HG03442 (cell line): ENCODE results near the gene JAZF1.

Experiments
- ATAC-seq: cut with Tn5 transposase; IDR thresholded peaks from one replicate; pipeline ENCODE4 v1.9.1; 2021; ENCODE audit warnings: mild to moderate bottlenecking, moderate library complexity; ENCODE audit not compliant: unreplicated experiment

The JAZF1 gene

DNA sequence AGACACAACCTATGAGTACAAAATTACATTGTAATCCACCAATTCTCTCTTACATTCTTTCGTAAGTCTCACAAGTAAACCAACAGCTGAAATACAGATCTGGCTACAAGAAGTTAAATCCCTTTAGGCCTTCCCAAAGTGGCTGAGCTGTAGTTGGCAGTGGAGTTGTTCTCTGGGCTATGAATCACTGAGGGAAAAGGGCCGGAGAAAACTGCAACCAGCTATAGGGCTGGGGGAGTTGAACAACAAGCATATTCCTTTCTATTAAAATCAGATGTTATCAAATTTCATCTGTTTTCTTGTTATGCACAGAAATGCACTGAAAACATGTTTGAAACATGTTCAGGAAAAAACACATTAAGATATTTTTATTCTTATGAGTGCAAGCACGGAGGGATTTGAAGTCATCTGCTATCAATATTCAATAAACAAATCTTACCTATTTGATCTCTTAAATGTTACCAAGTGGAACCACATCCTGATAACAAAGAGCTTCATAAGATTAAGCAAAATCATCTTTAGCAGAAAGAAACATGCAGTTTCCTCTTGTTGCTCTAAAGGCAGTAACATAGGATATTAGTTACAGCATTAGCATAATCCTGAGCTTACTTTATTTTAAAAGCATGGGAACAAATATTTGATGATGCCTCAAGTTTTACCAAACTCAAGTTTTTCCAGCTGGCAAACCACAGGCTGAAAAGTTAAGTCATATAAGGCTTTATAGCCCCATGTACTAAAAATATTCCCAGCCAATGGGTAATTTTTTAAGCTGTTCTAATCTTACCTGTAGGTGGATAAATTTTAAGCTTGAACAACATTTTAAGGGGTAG is 227.9 kb downstream of the JAZF1 start:
- ATAC-seq = no peak

- no peak for ATAC-seq
Measured at GRCh38 chr7:27950123-27950522, 230.5 kb downstream of the JAZF1 start.

DNA sequence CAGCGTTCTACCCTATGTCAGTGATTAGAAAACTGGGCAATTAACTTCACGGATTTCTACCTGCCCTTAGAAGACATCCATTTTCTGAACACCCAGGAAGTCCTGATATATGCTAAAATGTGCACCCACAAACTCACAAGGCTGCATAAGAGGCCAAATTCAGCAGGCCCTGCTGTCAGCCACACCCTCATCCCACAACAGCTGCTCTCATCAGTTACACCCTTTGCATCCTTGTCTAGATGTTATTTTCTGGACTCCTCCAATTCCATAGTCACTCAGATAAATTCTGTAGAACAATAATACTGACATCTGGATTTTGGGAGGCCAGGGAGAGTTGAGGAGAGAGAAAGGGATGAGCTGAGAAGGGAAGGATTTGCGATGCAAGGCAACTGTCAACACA is 231.7 kb downstream of the JAZF1 start:
- ATAC-seq = no peak

GRCh38 chr7:27947586-27948278 is 232.9 kb downstream of the JAZF1 start:
- no peak for ATAC-seq

- ATAC-seq = no peak
Measured at GRCh38 chr7:27946351-27946750, 234.2 kb downstream of the JAZF1 start.

DNA sequence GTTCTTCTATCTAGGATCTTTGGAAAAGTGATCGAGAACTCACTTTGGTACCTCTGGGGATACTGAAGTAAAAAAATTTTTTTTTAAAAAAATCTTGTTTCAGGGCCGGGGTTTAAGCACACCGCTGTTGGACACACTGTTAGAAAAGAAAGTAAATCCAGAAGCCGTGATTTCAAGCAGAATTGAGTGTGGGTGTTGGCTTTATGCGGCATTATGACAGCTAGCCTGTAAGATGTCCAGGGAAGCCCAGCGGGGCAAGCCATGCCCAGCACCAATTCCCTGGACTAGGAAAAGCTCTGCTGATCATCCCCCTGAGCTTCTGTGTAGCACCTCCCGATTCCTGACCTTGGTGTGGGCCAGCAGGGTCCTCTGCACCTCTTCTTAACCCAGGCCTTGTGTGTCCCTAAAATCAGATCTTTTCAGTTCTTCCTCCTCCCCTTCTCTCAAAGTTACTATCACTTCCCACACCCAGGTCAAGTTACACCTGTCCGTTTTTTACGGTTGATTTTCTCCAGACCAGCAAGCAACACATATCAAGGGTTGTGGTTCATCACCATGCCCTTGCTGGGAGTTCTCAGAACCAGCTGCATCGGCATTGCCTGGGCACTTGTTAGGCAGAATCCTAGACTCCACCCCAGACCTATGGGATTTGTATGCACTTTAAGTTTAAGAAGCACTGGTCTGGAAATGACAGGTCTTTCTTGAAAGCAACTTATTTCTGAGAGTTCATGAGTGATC is 235.4 kb downstream of the JAZF1 start:
- ATAC-seq = no peak

DNA sequence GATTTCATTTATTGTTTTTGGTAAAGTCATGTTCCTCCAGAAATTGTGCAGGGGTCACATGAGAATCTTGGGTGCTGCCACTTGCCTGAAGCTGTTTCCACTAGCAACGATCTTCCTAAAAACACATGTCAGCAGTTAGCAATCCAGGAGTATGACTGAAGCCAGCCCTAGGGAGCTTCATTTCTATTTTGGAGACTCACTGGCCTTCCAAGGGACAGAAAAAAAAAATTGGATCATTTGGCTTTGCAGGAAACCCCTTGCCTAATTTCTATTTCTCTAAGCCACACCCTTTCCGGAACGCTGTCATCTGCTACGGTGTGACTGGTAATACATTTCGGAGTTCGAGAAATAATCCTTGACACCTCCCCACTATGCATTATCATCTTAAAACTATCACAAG is 236.0 kb downstream of the JAZF1 start:
- no peak for ATAC-seq

DNA sequence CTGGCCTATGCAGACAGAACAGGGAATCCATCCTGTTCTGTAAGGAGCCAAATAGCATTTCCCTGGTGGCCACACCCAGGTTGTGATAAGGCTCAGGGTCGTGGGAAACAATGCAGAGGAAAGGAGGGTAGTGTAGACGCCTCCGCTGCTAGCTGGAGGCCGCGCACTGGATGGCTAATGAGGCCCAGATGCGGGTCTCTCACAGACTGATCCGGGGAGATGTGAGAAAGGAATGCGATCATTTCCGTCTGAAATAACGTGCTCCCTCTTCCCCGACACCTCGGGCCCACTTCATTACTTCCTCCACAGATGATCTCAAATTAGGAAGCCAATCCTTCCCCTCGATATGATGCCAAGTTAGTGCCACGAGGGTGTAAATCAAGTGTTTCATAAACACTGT is 237.4 kb downstream of the JAZF1 start:
- no peak for ATAC-seq

DNA sequence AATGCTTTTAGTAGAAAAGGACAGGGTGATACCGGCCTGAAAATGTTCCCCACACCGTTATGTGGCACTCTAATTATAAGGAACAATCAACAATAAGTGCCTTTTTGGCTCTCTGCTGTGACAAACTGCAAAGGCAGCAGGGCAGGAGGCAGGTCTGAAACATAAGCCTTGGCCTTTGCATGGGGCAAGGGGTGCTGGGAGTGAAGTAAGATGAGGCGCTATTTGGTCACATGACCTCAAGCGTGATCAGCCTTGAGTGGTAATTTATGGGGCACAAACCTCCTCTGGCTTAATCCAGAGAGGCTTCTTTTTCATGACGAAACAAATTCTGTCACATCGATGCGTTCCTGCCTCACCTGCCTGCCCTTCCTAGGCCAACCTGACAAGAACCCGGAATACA is 237.9 kb downstream of the JAZF1 start:
- no peak for ATAC-seq

- no peak for ATAC-seq
Measured at GRCh38 chr7:27941522-27941921, 239.1 kb downstream of the JAZF1 start.

GRCh38 chr7:27940341-27940740 is 240.3 kb downstream of the JAZF1 start:
- no peak for ATAC-seq

GRCh38 chr7:27939893-27940292 is 240.7 kb downstream of the JAZF1 start:
- no peak for ATAC-seq

DNA sequence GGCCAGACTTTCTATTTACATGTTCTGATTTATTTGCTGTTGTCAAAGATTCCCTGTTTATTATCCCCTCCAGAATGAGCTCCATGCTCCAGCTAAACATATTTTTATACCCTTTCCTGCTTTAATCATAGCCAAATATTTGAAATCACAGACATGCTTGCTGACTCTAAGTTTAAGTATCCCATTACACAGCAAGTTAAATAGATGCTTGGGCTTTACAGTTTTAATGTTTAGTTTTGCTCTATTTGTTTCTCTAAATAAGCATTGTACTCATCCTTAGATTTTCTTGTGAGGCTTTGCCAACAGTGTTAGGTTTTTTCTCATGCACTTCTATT is 243.9 kb downstream of the JAZF1 start:
- ATAC-seq = no peak

- no peak for ATAC-seq
Measured at GRCh38 chr7:27936047-27936767, 244.4 kb downstream of the JAZF1 start.

DNA sequence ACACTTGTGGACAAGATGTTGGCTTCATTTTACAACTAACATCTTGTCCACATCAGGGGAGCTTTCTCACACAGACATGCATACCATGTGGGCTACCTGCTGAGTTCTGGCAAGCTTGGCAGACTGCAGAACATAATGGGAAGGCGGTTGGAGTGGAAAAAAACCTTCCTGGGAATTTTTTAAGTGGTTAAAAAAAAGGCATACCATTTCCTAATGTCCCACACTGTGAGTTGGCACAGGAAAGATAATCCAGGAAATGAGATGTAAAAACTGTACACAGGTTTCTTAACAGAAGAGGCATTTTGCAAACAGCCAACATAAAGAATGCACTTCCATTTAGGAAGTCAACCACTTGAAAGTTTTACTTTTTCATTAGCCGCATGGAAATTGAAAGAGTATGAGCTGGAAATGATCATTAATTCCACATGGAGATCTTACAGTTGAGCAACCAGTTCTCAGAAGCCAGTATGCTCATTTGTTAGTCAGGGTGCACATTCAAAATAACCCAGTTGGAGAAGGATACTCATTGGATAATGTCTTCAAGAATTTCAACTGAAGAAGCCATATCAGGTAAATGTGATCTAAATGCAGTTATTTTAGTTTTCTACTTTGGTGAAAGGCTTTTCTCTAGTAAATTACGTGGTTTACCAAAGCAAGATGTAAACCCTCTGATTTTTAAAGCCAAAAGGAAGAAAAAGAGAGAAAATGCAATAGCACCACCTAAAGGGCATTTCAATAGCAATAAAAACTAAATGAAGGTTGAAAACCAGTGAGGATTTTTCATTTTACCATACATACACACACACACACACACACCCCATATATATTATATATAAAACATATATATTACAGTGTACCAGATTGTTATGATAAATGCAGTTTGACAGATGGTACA is 246.7 kb downstream of the JAZF1 start:
- no peak for ATAC-seq

DNA sequence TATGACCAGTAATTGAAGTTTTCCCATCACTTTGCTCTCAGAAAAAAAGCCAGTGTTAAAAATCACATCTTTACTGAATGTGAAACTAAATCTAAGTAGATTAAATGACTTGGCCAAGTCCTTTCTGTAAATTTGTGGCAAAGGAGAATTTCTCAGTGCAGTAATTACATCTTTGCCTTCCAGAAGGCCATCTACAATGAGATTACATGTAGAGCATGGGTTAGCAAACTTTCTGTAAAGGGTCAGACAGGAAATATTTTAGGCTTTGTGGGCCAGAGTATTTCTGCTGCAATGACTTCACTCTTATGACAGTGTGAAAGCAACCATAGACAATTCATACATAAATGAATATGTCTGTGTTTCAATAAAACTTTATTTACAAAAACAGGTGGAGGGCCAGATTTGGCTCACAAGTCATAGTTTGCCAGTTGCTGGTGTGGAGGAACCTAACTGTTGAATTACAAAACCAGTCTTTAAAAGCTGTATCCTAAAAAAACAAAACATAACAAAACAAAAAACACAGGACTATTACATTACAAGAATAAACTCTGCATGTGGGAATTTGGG is 249.6 kb downstream of the JAZF1 start:
- no peak for ATAC-seq

GRCh38 chr7:27929127-27929526 is 251.5 kb downstream of the JAZF1 start:
- ATAC-seq = no peak

GRCh38 chr7:27928001-27928400 is 252.6 kb downstream of the JAZF1 start:
- no peak for ATAC-seq

GRCh38 chr7:27925573-27926201 is 254.9 kb downstream of the JAZF1 start:
- ATAC-seq = peak; percentile 68

GRCh38 chr7:27923642-27923980 is 257.0 kb downstream of the JAZF1 start:
- no peak for ATAC-seq
